Endothelial cell of hepatic sinusoid (primary cell): ENCODE data around the gene ZNF644.

ENCODE experiments used
- in situ Hi-C: cut with HindIII; loops from 2 replicates; pipeline ENCODE4 v1.10.0; 2017; ENCODE audit warnings: low sequenced_read_pairs

The ZNF644 gene

GRCh38 chr1:90876101-90876500 is 145.7 kb downstream of the ZNF644 start:
- in situ Hi-C loops = no loop called here
